Measurements from ENCODE around the gene OCSTAMP.

The OCSTAMP gene

DNA sequence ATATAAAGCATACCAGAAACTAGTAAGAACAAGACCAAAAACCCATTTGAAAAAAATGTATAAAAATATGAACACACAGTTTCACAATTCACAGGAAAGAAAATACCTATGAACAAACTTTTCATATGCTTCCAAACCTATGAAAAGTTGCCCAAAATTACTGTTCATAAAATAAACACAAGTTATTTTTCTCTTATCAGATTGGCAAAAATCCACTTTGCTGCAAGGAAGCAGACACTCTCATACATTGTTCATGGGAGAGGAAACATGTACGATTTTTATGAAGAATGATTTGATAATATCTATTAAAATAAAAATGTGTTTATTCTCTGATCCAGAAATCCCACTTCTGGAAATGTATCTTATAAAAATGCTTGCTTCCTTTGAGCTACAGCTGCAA is 40.0 kb upstream of the OCSTAMP start:
- no peak for TF ChIP-seq CTCF (IDR thresholded peaks at IDR 0.05; ENCODE audit: insufficient read depth, low read length, poor library complexity, severe bottlenecking)
- no peaks in the 10 kb centered on the region for H3K36me3 ChIP-seq (ENCODE audit: control insufficient read depth, insufficient read depth, low read length)
- no peak for DNase-seq (ENCODE audit: extremely low read depth, insufficient read length)
- no peak overlapping the region for H3K4me3 ChIP-seq (replicated peaks; ENCODE audit: low read depth, low read length)
- no peaks in the 10 kb centered on the region; the same call in 1 of the 2 replicates for H3K27me3 ChIP-seq (replicated peaks; ENCODE audit: control insufficient read depth, insufficient read depth, low read length)

DNA sequence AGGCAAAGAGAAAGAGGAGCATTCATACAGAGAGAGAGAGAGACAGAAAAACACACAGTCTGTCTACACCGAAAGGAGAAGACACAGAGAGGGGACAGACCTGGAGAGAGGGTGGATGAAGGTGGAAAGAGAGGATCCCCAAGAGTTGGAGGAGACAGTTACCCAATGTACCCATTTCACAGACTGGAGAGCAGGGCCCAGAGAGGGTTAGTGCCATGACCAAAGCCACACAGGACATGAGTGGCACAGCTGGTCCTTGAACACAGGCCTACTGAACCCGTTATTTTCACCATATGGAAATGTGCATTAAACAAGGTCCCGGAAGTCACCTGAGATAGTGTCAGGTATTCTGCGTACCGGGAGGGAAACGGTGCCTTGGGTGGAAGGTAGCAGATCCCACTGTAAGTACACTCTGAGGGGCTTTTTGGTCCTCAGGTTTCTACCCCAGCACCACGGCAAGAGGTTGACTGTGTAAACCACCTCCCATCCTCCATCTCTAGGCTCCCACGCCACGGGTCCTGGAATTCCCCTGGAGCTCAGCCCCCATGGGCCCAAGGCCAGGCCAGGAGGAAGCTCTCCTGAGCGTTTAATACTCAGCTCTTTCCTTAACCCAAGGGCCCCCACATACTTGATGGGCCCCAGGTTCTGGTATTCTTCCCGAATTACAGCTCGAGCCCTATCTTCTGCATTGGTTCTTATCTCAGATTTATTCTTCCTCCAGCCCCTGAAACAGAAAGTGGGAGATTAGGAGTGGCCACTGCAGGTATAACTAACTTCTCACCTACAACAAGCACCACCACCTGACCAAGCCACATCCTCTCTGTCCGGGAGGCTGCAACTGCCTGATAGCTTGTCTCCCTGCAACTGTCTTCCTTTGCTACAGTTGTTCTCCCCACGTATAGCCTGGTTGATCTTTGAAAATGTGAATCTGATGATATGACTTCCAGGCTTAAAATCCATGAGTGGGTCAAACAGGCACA is 38.4 kb upstream of the OCSTAMP start:
- no peaks in the 10 kb centered on the region for H3K27me3 ChIP-seq (replicated peaks; ENCODE audit: control insufficient read depth, insufficient read depth, low read length)
- no peak for DNase-seq (ENCODE audit: extremely low read depth, insufficient read length)
- no peak for TF ChIP-seq CTCF (IDR thresholded peaks at IDR 0.05; ENCODE audit: insufficient read depth, low read length, poor library complexity, severe bottlenecking)
- no peak overlapping the region for H3K4me3 ChIP-seq (replicated peaks; ENCODE audit: low read depth, low read length)
- H3K36me3 ChIP-seq (ENCODE audit: control insufficient read depth, insufficient read depth, low read length) = no peaks in the 10 kb centered on the region

DNA sequence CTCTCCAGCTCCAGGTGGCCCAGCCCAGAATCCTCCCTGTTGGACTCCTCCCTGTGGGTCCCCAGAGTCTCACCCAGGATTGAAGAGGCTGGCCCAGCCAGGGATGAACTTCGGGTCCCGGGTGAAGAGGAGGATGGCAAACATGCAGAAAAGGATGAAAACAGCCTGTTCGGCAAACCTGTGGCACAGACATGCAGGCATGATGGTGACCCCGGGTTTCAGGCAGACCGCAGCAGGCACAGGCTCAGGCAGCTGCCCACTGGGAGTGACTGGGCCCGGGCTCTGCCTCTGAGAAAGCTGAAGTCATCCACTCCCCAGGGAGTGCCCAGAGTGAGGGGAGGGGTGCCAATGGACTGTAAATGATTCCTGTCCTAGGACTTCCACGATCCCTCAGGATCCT is 37.5 kb upstream of the OCSTAMP start:
- Histone ChIP-seq H3K36me3 (ENCODE audit: control insufficient read depth, insufficient read depth, low read length) (no peaks in the 10 kb centered on the region), H3K4me3 (replicated peaks; ENCODE audit: low read depth, low read length) (no peak overlapping the region), H3K27me3 (replicated peaks; ENCODE audit: control insufficient read depth, insufficient read depth, low read length) (no peaks in the 10 kb centered on the region)
- DNase-seq (ENCODE audit: extremely low read depth, insufficient read length) = no peak
- TF ChIP-seq CTCF (IDR thresholded peaks at IDR 0.05; ENCODE audit: insufficient read depth, low read length, poor library complexity, severe bottlenecking) = no peak

GRCh38 chr20:46586724-46587123 is 36.3 kb upstream of the OCSTAMP start:
- no peak for TF ChIP-seq CTCF (IDR thresholded peaks at IDR 0.05; ENCODE audit: insufficient read depth, low read length, poor library complexity, severe bottlenecking)
- no peak for DNase-seq (ENCODE audit: extremely low read depth, insufficient read length)
- Histone ChIP-seq H3K4me3 (replicated peaks; ENCODE audit: low read depth, low read length) (no peak overlapping the region), H3K27me3 (replicated peaks; ENCODE audit: control insufficient read depth, insufficient read depth, low read length) (no peaks in the 10 kb centered on the region), H3K36me3 (ENCODE audit: control insufficient read depth, insufficient read depth, low read length) (no peaks in the 10 kb centered on the region)

DNA sequence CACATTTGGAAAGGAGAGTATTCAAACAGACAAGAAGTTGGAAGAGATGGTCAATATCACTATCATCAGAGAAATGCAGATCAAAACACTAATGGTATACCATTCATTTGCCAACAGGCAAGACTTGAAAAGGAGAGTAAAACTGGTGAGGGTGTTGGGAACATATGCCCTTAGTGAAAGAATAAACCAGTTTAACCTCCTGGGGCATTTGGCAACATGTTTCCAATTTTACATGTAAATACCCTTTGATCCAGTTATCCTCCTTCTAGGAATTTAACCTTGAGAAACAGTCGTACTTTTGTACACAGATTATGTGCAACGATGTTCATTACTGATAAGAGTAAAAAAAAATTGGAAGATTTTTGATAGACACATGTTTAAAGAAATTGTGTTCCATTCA is 34.1 kb upstream of the OCSTAMP start:
- Histone ChIP-seq H3K36me3 (ENCODE audit: control insufficient read depth, insufficient read depth, low read length) (no peaks in the 10 kb centered on the region), H3K27me3 (replicated peaks; ENCODE audit: control insufficient read depth, insufficient read depth, low read length) (no peaks in the 10 kb centered on the region), H3K4me3 (replicated peaks; ENCODE audit: low read depth, low read length) (no peak overlapping the region)
- TF ChIP-seq CTCF (IDR thresholded peaks at IDR 0.05; ENCODE audit: insufficient read depth, low read length, poor library complexity, severe bottlenecking) = no peak
- no peak for DNase-seq (ENCODE audit: extremely low read depth, insufficient read length)
